HepG2 (cell line): ENCODE measurements around the gene GJA10. TPM values are rescaled to one million over a fixed set of nuclear protein-coding genes. Genes with fewer than 3 reads are reported as not detected.

Experiments used
- ATAC-seq: fragments of 200-7000 bp; cut with Tn5 transposase; 3 replicates; pipeline ENCODE4 v1.9.1; 2020; ENCODE audit warnings: mild to moderate bottlenecking, moderate library complexity
- BruUV-seq: library from RNA; stranded (reverse); fragments of 400-500 nt; replicated peaks from 2 replicates; lab custom pipeline; 2021; lab: Mats Ljungman, UMichigan
- CTCF ChIA-PET: fragments of 300-600 bp; formaldehyde crosslinking; extraction: SDS; loops from one replicate; lab custom pipeline; 2021; ENCODE audit warnings: low total read pairs, inconsistent platforms, low intra/inter-chr PET ratio; lab: Yijun Ruan, JAX
- POLR2A ChIA-PET: fragments of 350-600 bp; sonication (Branson Sonifier 250); formaldehyde crosslinking; loops from one replicate; lab custom pipeline; 2020; ENCODE audit warnings: antibody characterized with exemption, inconsistent platforms; lab: Yijun Ruan, JAX
- DNase-seq: peaks from one replicate; pipeline ENCODE4 v3.0.0-alpha.2; 2015; ENCODE audit warnings: low spot score
- FAIRE-seq: peaks from 3 replicates; lab custom pipeline; 2011; peaks lifted over from hg19 to GRCh38; lab: Jason Lieb, UNC
- H2AFZ ChIP-seq: one replicate; pipeline ENCODE4 v1.6.1; 2011; ENCODE audit warnings: low read length, inconsistent platforms
- H3K27ac ChIP-seq: fragments of 300-600 bp; 3 replicates; pipeline ENCODE4 v1.8.0; 2011; ENCODE audit warnings: mixed run types, mild to moderate bottlenecking, mixed read lengths, low read length, inconsistent platforms; ENCODE audit not compliant: insufficient read depth; ENCODE audit errors: extremely low read length
- H3K27me3 ChIP-seq, 2 experiments: fragments of 200-600 bp in 1 of 2; 2 replicates in 1 of 2; 3 replicates in 1 of 2; pipeline versions ENCODE4 v1.6.0 to v1.8.0; 2011; ENCODE audit warnings: low read length in 2 of 2, mild to moderate bottlenecking in 2 of 2, moderate library complexity in 2 of 2, inconsistent platforms in 1 of 2; ENCODE audit not compliant: insufficient read depth in 2 of 2, control insufficient read depth in 1 of 2
- H3K36me3 ChIP-seq, 2 experiments: fragments of 200-600 bp in 1 of 2; replicated peaks in 1 of 2; 2 replicates in 1 of 2; 3 replicates in 1 of 2; pipeline versions ENCODE4 v1.5.1 to v1.8.0; 2011; ENCODE audit warnings: low read length in 2 of 2, inconsistent platforms in 1 of 2; ENCODE audit not compliant: insufficient read depth in 2 of 2, control insufficient read depth in 1 of 2
- H3K4me1 ChIP-seq: 2 replicates; pipeline ENCODE4 v1.5.1; 2012; ENCODE audit warnings: low read length, inconsistent platforms; ENCODE audit not compliant: insufficient read depth
- H3K4me2 ChIP-seq: 2 replicates; pipeline ENCODE4 v1.6.0; 2011; ENCODE audit warnings: low read depth, low read length, inconsistent platforms
- H3K4me3 ChIP-seq, 3 experiments: fragments of 200-600 bp in 1 of 3; sonication (generic), shearing (Covaris generic) in 1 of 3; replicated peaks in 1 of 3; 2 replicates each; pipeline ENCODE4 v1.5.1; 2011 to 2016; ENCODE audit warnings: low read length in 3 of 3, inconsistent platforms in 2 of 3, low read depth in 2 of 3, mild to moderate bottlenecking in 2 of 3, control low read depth in 1 of 3, mixed read lengths in 1 of 3; ENCODE audit not compliant: insufficient read depth in 1 of 3
- H3K79me2 ChIP-seq: one replicate; pipeline ENCODE4 v1.6.1; 2011; ENCODE audit warnings: low read length, inconsistent platforms; ENCODE audit not compliant: insufficient read depth
- H3K9ac ChIP-seq: 2 replicates; pipeline ENCODE4 v1.6.0; 2011; ENCODE audit warnings: mild to moderate bottlenecking, low read depth, low read length, inconsistent platforms; ENCODE audit not compliant: insufficient read depth
- H3K9me3 ChIP-seq: 2 replicates; pipeline ENCODE4 v1.5.1; 2012; ENCODE audit warnings: mild to moderate bottlenecking, low read length
- H4K20me1 ChIP-seq: 2 replicates; pipeline ENCODE4 v1.6.0; 2011; ENCODE audit warnings: inconsistent platforms, mild to moderate bottlenecking, low read length, moderate library complexity; ENCODE audit not compliant: insufficient read depth
- ASH2L ChIP-seq: fragments of 300-600, 200-600 bp; sonication (generic); IDR thresholded peaks from 2 replicates; pipeline ENCODE4 v1.7.0; 2017; ENCODE audit warnings: low read depth, mild to moderate bottlenecking, moderate library complexity, mixed read lengths, low read length; ENCODE audit not compliant: insufficient read length
- BRD4 ChIP-seq: sonication (generic); formaldehyde crosslinking; IDR thresholded peaks from 2 replicates; pipeline ENCODE4 v1.4.0; 2020; ENCODE audit warnings: missing genetic modification reagents
- FOXC1 ChIP-seq: sonication (generic); formaldehyde crosslinking; IDR thresholded peaks from 2 replicates; pipeline ENCODE4 v1.8.0; 2022; ENCODE audit warnings: mild to moderate bottlenecking, missing genetic modification reagents, borderline replicate concordance
- SMARCC2 ChIP-seq: fragments of 450-650 bp; IDR thresholded peaks from 2 replicates; pipeline ENCODE4 v1.6.1; 2017; ENCODE audit warnings: antibody characterized with exemption, mild to moderate bottlenecking
- SNRNP70 ChIP-seq: fragments of 200-400 bp; formaldehyde crosslinking; IDR thresholded peaks from 2 replicates; pipeline ENCODE4 v1.6.1; 2017; ENCODE audit warnings: mild to moderate bottlenecking, low read depth, low read length, moderate library complexity
- TCF7L2 ChIP-seq: IDR thresholded peaks from 2 replicates; pipeline ENCODE4 v1.6.1; 2011; ENCODE audit warnings: mild to moderate bottlenecking, low read depth, low read length, moderate library complexity
- ZBTB7A ChIP-seq: sonication (generic); formaldehyde crosslinking; IDR thresholded peaks from 2 replicates; pipeline ENCODE4 v1.8.0; 2022; ENCODE audit warnings: mild to moderate bottlenecking, missing genetic modification reagents
- ZFAT ChIP-seq: sonication (generic); formaldehyde crosslinking; conservative IDR thresholded peaks from 2 replicates; pipeline ENCODE4 v1.8.1; 2023; ENCODE audit warnings: missing genetic modification reagents, inconsistent platforms
- ZFP36L2 ChIP-seq: sonication (generic); formaldehyde crosslinking; IDR thresholded peaks from 2 replicates; pipeline ENCODE4 v1.4.0; 2020; ENCODE audit warnings: missing genetic modification reagents
- ZFP41 ChIP-seq: sonication (generic); formaldehyde crosslinking; IDR thresholded peaks from 2 replicates; pipeline ENCODE4 v1.4.0; 2020; ENCODE audit warnings: mild to moderate bottlenecking, missing genetic modification reagents, borderline replicate concordance
- ZNF335 ChIP-seq: sonication (generic); formaldehyde crosslinking; IDR thresholded peaks from 2 replicates; pipeline ENCODE4 v1.4.0; 2020; ENCODE audit warnings: missing genetic modification reagents
- ZNF484 ChIP-seq: sonication (generic); formaldehyde crosslinking; IDR thresholded peaks from 2 replicates; pipeline ENCODE4 v1.5.1; 2020; ENCODE audit warnings: mild to moderate bottlenecking, low read depth, missing genetic modification reagents, borderline replicate concordance
- ZNF550 ChIP-seq: sonication (generic); formaldehyde crosslinking; IDR thresholded peaks from 2 replicates; pipeline ENCODE4 v1.4.0; 2020; ENCODE audit warnings: mild to moderate bottlenecking, missing genetic modification reagents, borderline replicate concordance
- ZNF570 ChIP-seq: sonication (generic); formaldehyde crosslinking; IDR thresholded peaks from 2 replicates; pipeline ENCODE4 v1.4.0; 2020; ENCODE audit warnings: mild to moderate bottlenecking, missing genetic modification reagents, borderline replicate concordance
- ZNF747 ChIP-seq: sonication (generic); formaldehyde crosslinking; IDR thresholded peaks from 2 replicates; pipeline ENCODE4 v1.8.1; 2023; ENCODE audit warnings: missing genetic modification reagents, mild to moderate bottlenecking, borderline replicate concordance
- ZNF878 ChIP-seq: sonication (generic); formaldehyde crosslinking; IDR thresholded peaks from 2 replicates; pipeline ENCODE4 v1.8.1; 2023; ENCODE audit warnings: mild to moderate bottlenecking, missing genetic modification reagents, moderate library complexity
- ZSCAN30 ChIP-seq: sonication (generic); formaldehyde crosslinking; IDR thresholded peaks from 2 replicates; pipeline ENCODE4 v1.5.0; 2020; ENCODE audit warnings: mild to moderate bottlenecking, missing genetic modification reagents
- WGBS: methylation state at CpG from one replicate; pipeline ENCODE4 v1.1.6; 2017; ENCODE audit warnings: low lambda C conversion rate; 5-methylcytosine and 5-hydroxymethylcytosine counted together
- in situ Hi-C: cut with HindIII; loops from 2 replicates; pipeline ENCODE4 v1.10.0; 2017; ENCODE audit warnings: low pct_unique_long_range_greater_than_20kb; ENCODE audit not compliant: extremely low pct_ligation_motif_present
- intact Hi-C: fragments of 100-400 bp; cut with micrococcal nuclease; formaldehyde crosslinking; loops from one replicate; pipeline ENCODE4 v1.10.0; 2022; ENCODE audit not compliant: unreplicated experiment
- polyA plus RNA-seq, 8 experiments: library from polyadenylated mRNA; depleted of rRNA in 3 of 8; stranded (reverse) in 7 of 8; unstranded in 1 of 8; fragments of >200 nt; fragmentation: Illumina TruSeq in 4 of 8; extraction: Trizol in 4 of 8; gene quantifications; 2 replicates each; pipeline versions ENCODE4 v1.2.1 to v1.2.3, GENCODE V29; 2011 to 2016; ENCODE audit warnings: low read depth in 4 of 8, missing spikeins in 1 of 8, mixed read lengths in 1 of 8; ENCODE audit not compliant: insufficient read depth in 1 of 8
- total RNA-seq, 5 experiments: library from RNA; depleted of rRNA; stranded (reverse); fragments of >200 nt; fragmentation: Illumina TruSeq; extraction: Trizol; gene quantifications; 2 replicates each; pipeline ENCODE4 v1.2.3, GENCODE V29; 2016; ENCODE audit warnings: low read depth in 1 of 5
- TF ChIP-seq, protein P1 (sequence below): sonication (generic); formaldehyde crosslinking; IDR thresholded peaks from 2 replicates; pipeline ENCODE4 v1.4.0; 2020; ENCODE audit warnings: missing genetic modification reagents

The GJA10 gene
- total and polyA plus RNA-seq, 2 of the 13 experiments (the other 11 are each of a cell fraction or from before 2014, with no cell fraction given): not detected

DNA sequence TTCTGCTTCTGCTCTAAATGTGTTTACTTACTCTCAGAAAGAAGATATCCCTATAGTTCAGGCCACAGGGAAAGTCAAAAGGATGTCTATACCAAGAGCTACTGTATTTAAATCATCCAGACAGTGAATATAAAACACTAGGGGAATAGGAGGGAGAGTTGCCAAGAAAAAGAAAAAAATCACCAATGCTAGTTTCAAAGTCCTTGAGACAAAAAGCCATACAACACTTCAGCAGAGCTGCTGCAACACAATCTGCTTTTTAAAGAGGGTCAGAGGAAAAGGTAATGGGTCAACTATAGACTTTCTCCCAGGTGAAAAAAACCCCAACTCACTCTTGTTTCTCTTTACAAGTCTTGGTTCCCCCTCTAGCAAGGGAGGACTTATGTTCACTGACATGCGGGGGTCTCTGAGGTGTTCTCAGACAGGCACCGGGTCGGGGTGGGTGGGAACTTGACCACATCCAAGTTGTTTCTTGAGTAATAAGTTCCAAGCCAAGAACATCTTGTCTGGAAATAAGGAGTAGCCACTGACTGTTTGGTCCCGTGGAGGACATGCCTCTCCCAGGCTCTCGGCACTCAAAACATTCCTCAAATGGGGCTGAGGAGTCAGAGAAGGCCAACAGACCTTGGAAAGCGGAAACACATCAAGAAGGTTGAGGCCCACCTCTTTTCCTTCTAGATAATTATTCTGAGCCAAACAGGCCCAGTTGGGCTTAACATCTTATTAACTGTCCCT lies 47.7 kb downstream of the GJA10 start:
- intact Hi-C loops (loop anchor here (2.0 to 10.0 kb wide), 4 partner anchors 29 to 643 kb away; partner anchors contain the start of gene MAP3K7), in situ Hi-C loops (loop anchor here (5.0 to 10.0 kb wide), 3 partner anchors 243 to 535 kb away; no protein-coding TSS in a partner anchor)
- no peaks in the 10 kb centered on the region for H3K36me3 ChIP-seq
- no peaks in the 10 kb centered on the region for H4K20me1 ChIP-seq
- TF ChIP-seq ZNF747 (CRISPR knock-in tag) (no peak), ZNF335 (CRISPR knock-in tag) (no peak), SMARCC2 (no peak), BRD4 (CRISPR knock-in tag) (no peak), ZFP36L2 (CRISPR knock-in tag) (no peak), ZFAT (CRISPR knock-in tag) (no peak), SNRNP70 (no peak), ASH2L (no peak), ZNF484 (no peak), TCF7L2 (no peak), ZNF878 (CRISPR knock-in tag) (no peak), ZBTB7A (CRISPR knock-in tag) (no peak), ZNF570 (CRISPR knock-in tag) (no peak), FOXC1 (no peak), ZSCAN30 (CRISPR knock-in tag) (no peak), ZNF550 (no peak), ZFP41 (no peak)
- TF ChIP-seq, protein P1, sequence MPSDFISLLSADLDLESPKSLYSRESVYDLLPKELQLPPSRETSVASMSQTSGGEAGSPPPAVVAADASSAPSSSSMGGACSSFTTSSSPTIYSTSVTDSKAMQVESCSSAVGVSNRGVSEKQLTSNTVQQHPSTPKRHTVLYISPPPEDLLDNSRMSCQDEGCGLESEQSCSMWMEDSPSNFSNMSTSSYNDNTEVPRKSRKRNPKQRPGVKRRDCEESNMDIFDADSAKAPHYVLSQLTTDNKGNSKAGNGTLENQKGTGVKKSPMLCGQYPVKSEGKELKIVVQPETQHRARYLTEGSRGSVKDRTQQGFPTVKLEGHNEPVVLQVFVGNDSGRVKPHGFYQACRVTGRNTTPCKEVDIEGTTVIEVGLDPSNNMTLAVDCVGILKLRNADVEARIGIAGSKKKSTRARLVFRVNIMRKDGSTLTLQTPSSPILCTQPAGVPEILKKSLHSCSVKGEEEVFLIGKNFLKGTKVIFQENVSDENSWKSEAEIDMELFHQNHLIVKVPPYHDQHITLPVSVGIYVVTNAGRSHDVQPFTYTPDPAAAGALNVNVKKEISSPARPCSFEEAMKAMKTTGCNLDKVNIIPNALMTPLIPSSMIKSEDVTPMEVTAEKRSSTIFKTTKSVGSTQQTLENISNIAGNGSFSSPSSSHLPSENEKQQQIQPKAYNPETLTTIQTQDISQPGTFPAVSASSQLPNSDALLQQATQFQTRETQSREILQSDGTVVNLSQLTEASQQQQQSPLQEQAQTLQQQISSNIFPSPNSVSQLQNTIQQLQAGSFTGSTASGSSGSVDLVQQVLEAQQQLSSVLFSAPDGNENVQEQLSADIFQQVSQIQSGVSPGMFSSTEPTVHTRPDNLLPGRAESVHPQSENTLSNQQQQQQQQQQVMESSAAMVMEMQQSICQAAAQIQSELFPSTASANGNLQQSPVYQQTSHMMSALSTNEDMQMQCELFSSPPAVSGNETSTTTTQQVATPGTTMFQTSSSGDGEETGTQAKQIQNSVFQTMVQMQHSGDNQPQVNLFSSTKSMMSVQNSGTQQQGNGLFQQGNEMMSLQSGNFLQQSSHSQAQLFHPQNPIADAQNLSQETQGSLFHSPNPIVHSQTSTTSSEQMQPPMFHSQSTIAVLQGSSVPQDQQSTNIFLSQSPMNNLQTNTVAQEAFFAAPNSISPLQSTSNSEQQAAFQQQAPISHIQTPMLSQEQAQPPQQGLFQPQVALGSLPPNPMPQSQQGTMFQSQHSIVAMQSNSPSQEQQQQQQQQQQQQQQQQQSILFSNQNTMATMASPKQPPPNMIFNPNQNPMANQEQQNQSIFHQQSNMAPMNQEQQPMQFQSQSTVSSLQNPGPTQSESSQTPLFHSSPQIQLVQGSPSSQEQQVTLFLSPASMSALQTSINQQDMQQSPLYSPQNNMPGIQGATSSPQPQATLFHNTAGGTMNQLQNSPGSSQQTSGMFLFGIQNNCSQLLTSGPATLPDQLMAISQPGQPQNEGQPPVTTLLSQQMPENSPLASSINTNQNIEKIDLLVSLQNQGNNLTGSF: no peak
- H2AFZ ChIP-seq: no peak overlapping the region
- no peak overlapping the region for H3K27ac ChIP-seq
- H3K4me1 ChIP-seq: peaks cover 20% of the 10 kb centered on the region
- no TSS peak for BruUV-seq
- H3K4me2 ChIP-seq: peak overlapping the region; percentile 68; the same call in 1 of the 2 replicates
- FAIRE-seq (no peak), ATAC-seq (no peak), DNase-seq (no peak)
- no peak overlapping the region for H3K9ac ChIP-seq
- H3K9me3 ChIP-seq: no peaks in the 10 kb centered on the region
- H3K27me3 ChIP-seq: peaks cover 0 to 24% of the 10 kb centered on the region in 2 experiments; a peak in 3 of 5 replicates
- 29% methylated on average over 4 of the region's 6 CpGs for WGBS
- POLR2A ChIA-PET: no interaction called here
- CTCF ChIA-PET: interaction anchor here (2.0 to 2.7 kb wide), 2 partner anchors 451 to 538 kb away, joined by 11 to 38 read pairs; no protein-coding TSS in a partner anchor
- H3K79me2 ChIP-seq: no peaks in the 10 kb centered on the region
- H3K4me3 ChIP-seq: peak overlapping the region in 1 of 3 experiments; percentile 15; a peak in 1 of 6 replicates
